ENCODE measurements around the gene PCDHGB4.

Gene PCDHGB4

DNA sequence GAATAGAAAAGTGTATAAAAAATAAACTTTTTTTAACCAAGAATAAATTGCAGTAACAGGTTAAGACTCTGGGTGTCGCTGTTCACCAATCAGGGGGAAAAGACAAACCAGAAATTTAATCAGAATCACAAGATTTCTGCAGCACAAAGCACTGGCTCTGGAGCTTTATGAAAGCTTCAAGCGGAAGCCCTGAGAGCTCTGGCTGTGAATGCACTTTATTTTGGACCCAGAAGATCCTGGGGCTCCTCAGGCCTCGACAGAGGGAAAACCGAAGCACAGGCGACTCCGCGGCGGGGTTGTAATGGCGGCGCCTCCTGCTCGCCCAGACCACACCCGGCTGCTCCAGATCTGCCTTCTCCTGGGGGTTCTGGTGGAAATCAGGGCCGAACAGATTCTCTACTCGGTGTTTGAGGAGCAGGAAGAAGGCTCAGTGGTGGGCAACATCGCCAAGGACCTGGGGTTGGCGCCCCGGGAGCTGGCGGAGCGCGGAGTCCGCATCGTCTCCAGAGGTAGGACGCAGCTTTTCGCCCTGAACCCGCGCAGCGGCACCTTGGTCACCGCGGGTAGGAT is 32.5 kb upstream of the PCDHGB4 start, which contains the start of gene PCDHGA4:
Gene PCDHGA4 (plus strand): TSS at position 122 of the 570 bp plus-strand sequence. CDS start 87 bp downstream, at position 209.
- no peak within 1 kb of the TSS for H3K9ac ChIP-seq (ENCODE audit: low read length)
- peak within 1 kb of the TSS; percentile 5 to 12 for H3K4me3 ChIP-seq (ENCODE audit: low read depth in 1 of 2, low read length in 2 of 2)
- no peaks in the 10 kb centered on the region for H3K27me3 ChIP-seq (ENCODE audit: control insufficient read depth in 1 of 2, insufficient read depth in 2 of 2, low read length in 2 of 2)
- no peaks in the 10 kb centered on the region for H3K36me3 ChIP-seq (ENCODE audit: insufficient read depth, low read length)
- no peaks in the 10 kb centered on the region for H3K4me1 ChIP-seq (ENCODE audit: insufficient read depth, low read length)
- peaks cover 48% of the 10 kb centered on the region for H3K9me3 ChIP-seq (ENCODE audit: low read length)
- H3K27ac ChIP-seq (ENCODE audit: low read depth, low read length), result no peak within 1 kb of the TSS

DNA sequence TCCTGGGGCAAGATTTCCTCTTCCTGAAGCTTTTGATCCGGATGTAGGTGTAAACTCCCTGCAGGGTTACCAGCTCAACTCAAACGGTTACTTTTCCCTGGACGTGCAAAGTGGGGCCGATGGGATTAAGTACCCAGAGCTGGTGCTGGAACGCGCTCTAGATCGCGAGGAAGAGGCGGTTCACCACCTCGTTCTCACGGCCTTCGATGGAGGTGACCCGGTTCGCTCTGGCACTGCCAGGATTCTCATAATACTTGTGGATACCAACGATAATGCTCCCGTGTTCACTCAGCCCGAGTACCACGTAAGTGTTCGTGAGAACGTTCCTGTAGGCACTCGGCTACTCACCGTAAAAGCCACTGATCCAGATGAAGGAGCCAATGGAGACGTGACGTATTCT is 31.9 kb upstream of the PCDHGB4 start:
- Histone ChIP-seq H3K9me3 (ENCODE audit: low read length) (peaks cover 48% of the 10 kb centered on the region), H3K27me3 (ENCODE audit: control insufficient read depth in 1 of 2, insufficient read depth in 2 of 2, low read length in 2 of 2) (no peaks in the 10 kb centered on the region), H3K9ac (ENCODE audit: low read length) (no peak overlapping the region), H3K36me3 (ENCODE audit: insufficient read depth, low read length) (no peaks in the 10 kb centered on the region), H3K27ac (ENCODE audit: low read depth, low read length) (no peak overlapping the region), H3K4me3 (ENCODE audit: low read depth in 1 of 2, low read length in 2 of 2) (peak overlapping the region; percentile 5 to 12), H3K4me1 (ENCODE audit: insufficient read depth, low read length) (no peaks in the 10 kb centered on the region)

DNA sequence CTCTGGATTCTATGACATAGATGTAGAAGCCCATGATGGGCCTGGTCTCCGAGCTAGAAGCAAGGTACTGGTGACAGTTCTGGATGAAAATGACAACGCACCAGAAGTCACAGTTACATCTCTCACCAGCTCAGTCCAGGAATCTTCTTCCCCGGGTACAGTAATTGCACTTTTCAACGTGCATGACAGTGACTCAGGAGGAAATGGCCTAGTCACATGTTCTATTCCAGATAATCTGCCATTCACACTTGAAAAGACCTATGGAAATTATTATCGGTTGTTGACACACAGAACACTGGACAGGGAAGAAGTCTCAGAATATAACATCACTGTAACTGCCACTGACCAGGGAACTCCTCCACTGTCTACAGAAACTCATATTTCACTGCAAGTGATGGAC is 31.4 kb upstream of the PCDHGB4 start:
- no peaks in the 10 kb centered on the region for H3K4me1 ChIP-seq (ENCODE audit: insufficient read depth, low read length)
- H3K27ac ChIP-seq (ENCODE audit: low read depth, low read length), result no peak overlapping the region
- H3K27me3 ChIP-seq (ENCODE audit: control insufficient read depth in 1 of 2, insufficient read depth in 2 of 2, low read length in 2 of 2), result no peaks in the 10 kb centered on the region
- peaks cover 48% of the 10 kb centered on the region for H3K9me3 ChIP-seq (ENCODE audit: low read length)
- no peak overlapping the region for H3K9ac ChIP-seq (ENCODE audit: low read length)
- H3K4me3 ChIP-seq (ENCODE audit: low read depth in 1 of 2, low read length in 2 of 2), result peak overlapping the region in 1 of 2 donors; percentile 5
- H3K36me3 ChIP-seq (ENCODE audit: insufficient read depth, low read length), result no peaks in the 10 kb centered on the region

DNA sequence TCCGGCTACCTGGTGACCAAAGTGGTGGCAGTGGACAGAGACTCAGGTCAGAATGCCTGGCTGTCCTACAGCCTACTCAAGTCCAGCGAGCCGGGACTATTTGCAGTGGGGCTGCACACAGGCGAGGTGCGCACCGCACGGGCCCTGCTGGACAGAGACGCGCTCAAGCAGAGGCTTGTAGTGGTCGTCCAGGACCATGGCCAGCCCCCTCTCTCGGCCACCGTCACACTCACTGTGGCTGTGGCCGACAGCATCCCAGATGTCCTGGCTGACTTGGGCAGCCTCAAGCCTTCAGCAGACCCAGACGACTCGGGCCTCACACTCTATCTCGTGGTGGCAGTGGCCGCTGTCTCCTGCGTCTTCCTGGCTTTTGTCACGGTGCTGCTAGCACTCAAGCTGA is 30.5 kb upstream of the PCDHGB4 start:
- no peaks in the 10 kb centered on the region for H3K27me3 ChIP-seq (ENCODE audit: control insufficient read depth in 1 of 2, insufficient read depth in 2 of 2, low read length in 2 of 2)
- no peaks in the 10 kb centered on the region for H3K36me3 ChIP-seq (ENCODE audit: insufficient read depth, low read length)
- H3K4me3 ChIP-seq (ENCODE audit: low read depth in 1 of 2, low read length in 2 of 2), result peak overlapping the region in 1 of 2 donors; percentile 5
- peaks cover 48% of the 10 kb centered on the region for H3K9me3 ChIP-seq (ENCODE audit: low read length)
- H3K27ac ChIP-seq (ENCODE audit: low read depth, low read length), result no peak overlapping the region
- no peaks in the 10 kb centered on the region for H3K4me1 ChIP-seq (ENCODE audit: insufficient read depth, low read length)
- no peak overlapping the region for H3K9ac ChIP-seq (ENCODE audit: low read length)

DNA sequence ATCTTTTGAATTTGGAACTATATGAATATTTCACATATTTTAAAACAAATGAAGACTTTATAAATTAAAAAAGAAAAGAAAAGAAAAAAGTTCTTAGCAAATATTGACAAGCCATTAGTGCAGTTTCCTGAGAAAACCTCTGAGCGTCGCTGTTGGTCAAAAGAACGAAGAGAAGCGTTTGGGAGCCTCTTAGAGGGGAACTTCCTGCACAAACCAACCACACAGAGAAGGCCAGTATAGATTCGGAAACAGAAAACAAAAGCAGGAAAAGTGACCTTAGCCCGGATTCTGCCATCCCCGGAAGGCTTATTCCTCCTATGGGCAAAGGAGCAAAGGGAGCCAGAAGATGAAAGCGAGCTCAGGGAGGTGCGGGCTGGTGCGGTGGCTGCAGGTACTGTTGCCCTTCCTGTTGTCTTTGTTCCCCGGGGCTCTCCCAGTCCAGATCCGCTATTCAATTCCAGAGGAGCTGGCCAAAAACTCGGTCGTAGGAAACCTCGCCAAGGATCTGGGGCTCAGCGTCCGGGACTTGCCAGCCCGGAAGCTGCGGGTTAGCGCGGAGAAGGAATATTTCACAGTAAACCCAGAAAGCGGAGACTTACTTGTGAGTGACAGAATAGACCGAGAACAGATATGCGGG is 27.6 kb upstream of the PCDHGB4 start, which contains the start of gene PCDHGB2:
Gene PCDHGB2 (plus strand): TSS at position 205 of the 637 bp plus-strand sequence. CDS start 142 bp downstream, at position 347.
- no peak within 1 kb of the TSS for H3K27ac ChIP-seq (ENCODE audit: low read depth, low read length)
- H3K4me1 ChIP-seq (ENCODE audit: insufficient read depth, low read length), result no peaks in the 10 kb centered on the region
- H3K36me3 ChIP-seq (ENCODE audit: insufficient read depth, low read length), result no peaks in the 10 kb centered on the region
- H3K4me3 ChIP-seq (ENCODE audit: low read depth in 1 of 2, low read length in 2 of 2), result peak within 1 kb of the TSS; percentile 11 to 14
- no peaks in the 10 kb centered on the region for H3K27me3 ChIP-seq (ENCODE audit: control insufficient read depth in 1 of 2, insufficient read depth in 2 of 2, low read length in 2 of 2)
- no peak within 1 kb of the TSS for H3K9ac ChIP-seq (ENCODE audit: low read length)
- H3K9me3 ChIP-seq (ENCODE audit: low read length), result peaks cover 56% of the 10 kb centered on the region

DNA sequence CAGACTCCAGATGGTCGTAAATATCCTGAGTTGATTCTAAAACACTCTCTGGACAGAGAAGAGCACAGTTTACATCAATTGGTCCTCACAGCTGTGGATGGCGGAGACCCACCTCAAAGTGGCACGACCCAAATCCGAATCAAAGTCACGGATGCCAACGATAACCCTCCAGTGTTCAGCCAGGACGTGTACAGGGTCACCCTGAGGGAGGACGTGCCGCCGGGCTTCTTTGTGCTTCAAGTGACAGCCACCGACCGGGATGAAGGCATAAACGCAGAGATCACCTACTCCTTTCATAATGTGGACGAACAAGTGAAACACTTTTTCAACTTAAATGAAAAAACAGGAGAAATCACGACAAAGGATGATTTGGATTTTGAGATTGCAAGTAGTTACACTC is 26.8 kb upstream of the PCDHGB4 start:
- peak overlapping the region in 1 of 2 donors; percentile 14 for H3K4me3 ChIP-seq (ENCODE audit: low read depth in 1 of 2, low read length in 2 of 2)

DNA sequence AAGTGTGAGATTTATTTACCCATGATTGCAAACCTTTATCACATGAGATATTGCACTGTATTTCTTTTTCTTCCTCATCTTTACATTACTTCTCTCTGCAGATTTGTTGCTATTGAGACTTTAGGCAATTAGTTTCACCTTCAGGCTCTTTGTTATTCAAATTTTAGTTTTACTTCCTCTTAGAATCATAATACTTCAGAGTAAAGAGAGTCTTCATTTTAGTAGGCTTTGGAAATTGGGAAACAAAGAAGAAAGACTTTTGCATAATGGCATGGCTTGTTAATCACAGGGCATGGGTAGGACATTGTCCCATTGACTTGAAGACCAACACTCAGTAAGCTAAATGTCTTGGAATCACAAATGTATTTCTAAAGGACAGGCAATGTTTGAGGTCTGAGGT is 24.8 kb upstream of the PCDHGB4 start:
- H3K9ac ChIP-seq (ENCODE audit: low read length), result no peak overlapping the region
- H3K27me3 ChIP-seq (ENCODE audit: control insufficient read depth in 1 of 2, insufficient read depth in 2 of 2, low read length in 2 of 2), result no peaks in the 10 kb centered on the region
- peaks cover 58% of the 10 kb centered on the region for H3K9me3 ChIP-seq (ENCODE audit: low read length)
- no peaks in the 10 kb centered on the region for H3K4me1 ChIP-seq (ENCODE audit: insufficient read depth, low read length)
- no peak overlapping the region for H3K27ac ChIP-seq (ENCODE audit: low read depth, low read length)
- H3K36me3 ChIP-seq (ENCODE audit: insufficient read depth, low read length), result no peaks in the 10 kb centered on the region
- no peak overlapping the region for H3K4me3 ChIP-seq (ENCODE audit: low read depth in 1 of 2, low read length in 2 of 2)

More for the DNA sequence above, 26.8 kb upstream of the PCDHGB4 start:
- Histone ChIP-seq H3K27ac (ENCODE audit: low read depth, low read length) (no peak overlapping the region), H3K4me1 (ENCODE audit: insufficient read depth, low read length) (no peaks in the 10 kb centered on the region), H3K9ac (ENCODE audit: low read length) (no peak overlapping the region), H3K27me3 (ENCODE audit: control insufficient read depth in 1 of 2, insufficient read depth in 2 of 2, low read length in 2 of 2) (no peaks in the 10 kb centered on the region), H3K9me3 (ENCODE audit: low read length) (peaks cover 57% of the 10 kb centered on the region), H3K36me3 (ENCODE audit: insufficient read depth, low read length) (no peaks in the 10 kb centered on the region)

DNA sequence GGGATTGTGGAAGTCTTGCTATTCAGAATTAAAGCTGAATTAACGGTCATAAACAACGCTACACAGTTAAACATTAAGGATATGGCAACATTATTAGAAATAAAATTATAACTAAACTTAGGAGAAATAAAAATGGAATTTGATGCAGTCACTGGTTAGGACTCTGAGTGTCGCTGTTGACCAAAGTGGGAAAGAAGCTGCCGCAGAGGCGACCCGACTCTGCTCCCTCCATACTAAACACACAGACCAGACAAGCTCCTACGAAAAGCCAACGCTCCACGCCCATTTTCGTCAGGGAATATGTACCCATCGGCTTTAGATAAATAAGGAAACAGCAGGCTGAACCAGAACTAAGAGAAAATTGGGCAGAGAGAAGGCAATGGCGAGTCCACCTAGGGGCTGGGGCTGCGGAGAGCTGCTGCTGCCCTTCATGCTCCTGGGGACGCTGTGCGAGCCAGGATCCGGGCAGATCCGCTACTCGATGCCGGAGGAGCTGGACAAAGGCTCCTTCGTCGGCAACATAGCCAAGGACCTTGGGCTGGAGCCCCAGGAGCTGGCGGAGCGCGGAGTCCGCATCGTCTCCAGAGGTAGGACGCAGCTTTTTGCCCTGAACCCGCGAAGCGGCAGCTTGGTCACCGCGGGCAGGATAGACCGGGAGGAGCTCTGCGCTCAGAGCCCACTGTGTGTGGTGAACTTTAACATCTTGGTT is 23.4 kb upstream of the PCDHGB4 start, which contains the start of gene PCDHGA5:
Gene PCDHGA5 (plus strand): TSS at position 211 of the 709 bp plus-strand sequence. CDS start 169 bp downstream, at position 380.
- H3K4me3 ChIP-seq (ENCODE audit: low read depth in 1 of 2, low read length in 2 of 2), result peak within 1 kb of the TSS; percentile 26 to 44
- no peaks in the 10 kb centered on the region for H3K27me3 ChIP-seq (ENCODE audit: control insufficient read depth in 1 of 2, insufficient read depth in 2 of 2, low read length in 2 of 2)
- no peaks in the 10 kb centered on the region for H3K4me1 ChIP-seq (ENCODE audit: insufficient read depth, low read length)
- H3K9me3 ChIP-seq (ENCODE audit: low read length), result peaks cover 58% of the 10 kb centered on the region
- H3K27ac ChIP-seq (ENCODE audit: low read depth, low read length), result no peak within 1 kb of the TSS
- no peaks in the 10 kb centered on the region for H3K36me3 ChIP-seq (ENCODE audit: insufficient read depth, low read length)
- H3K9ac ChIP-seq (ENCODE audit: low read length), result no peak within 1 kb of the TSS

DNA sequence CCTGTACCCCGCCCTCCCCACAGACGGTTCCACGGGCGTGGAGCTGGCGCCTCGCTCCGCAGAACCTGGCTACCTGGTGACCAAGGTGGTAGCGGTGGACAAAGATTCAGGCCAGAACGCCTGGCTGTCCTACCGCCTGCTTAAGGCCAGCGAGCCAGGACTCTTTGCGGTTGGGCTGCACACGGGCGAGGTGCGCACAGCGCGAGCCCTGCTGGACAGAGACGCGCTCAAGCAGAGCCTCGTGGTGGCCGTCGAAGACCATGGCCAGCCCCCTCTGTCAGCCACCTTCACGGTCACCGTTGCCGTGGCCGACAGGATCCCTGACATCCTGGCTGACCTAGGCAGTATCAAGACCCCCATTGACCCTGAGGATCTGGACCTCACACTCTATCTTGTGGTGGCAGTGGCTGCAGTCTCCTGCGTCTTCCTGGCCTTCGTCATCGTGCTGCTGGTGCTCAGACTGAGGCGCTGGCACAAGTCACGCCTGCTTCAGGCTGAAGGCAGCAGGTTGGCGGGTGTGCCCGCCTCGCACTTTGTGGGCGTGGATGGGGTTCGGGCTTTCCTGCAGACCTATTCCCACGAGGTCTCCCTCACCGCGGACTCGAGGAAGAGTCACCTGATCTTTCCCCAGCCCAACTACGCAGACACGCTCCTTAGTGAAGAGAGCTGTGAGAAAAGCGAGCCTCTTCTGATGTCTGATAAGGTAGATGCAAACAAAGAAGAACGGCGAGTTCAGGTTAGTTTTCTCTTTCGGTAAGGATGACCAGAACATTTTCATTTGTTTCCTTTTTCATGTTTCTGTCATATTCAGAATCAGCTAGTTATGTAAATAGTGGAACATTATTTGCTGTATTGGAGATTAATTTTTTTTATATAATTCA is 21.2 kb upstream of the PCDHGB4 start:
- Histone ChIP-seq H3K9me3 (ENCODE audit: low read length) (peaks cover 61% of the 10 kb centered on the region), H3K9ac (ENCODE audit: low read length) (no peak overlapping the region), H3K27ac (ENCODE audit: low read depth, low read length) (no peak overlapping the region), H3K4me3 (ENCODE audit: low read depth in 1 of 2, low read length in 2 of 2) (peak overlapping the region in 1 of 2 donors; percentile 44), H3K4me1 (ENCODE audit: insufficient read depth, low read length) (no peaks in the 10 kb centered on the region), H3K27me3 (ENCODE audit: control insufficient read depth in 1 of 2, insufficient read depth in 2 of 2, low read length in 2 of 2) (no peaks in the 10 kb centered on the region), H3K36me3 (ENCODE audit: insufficient read depth, low read length) (peaks cover 4% of the 10 kb centered on the region)

DNA sequence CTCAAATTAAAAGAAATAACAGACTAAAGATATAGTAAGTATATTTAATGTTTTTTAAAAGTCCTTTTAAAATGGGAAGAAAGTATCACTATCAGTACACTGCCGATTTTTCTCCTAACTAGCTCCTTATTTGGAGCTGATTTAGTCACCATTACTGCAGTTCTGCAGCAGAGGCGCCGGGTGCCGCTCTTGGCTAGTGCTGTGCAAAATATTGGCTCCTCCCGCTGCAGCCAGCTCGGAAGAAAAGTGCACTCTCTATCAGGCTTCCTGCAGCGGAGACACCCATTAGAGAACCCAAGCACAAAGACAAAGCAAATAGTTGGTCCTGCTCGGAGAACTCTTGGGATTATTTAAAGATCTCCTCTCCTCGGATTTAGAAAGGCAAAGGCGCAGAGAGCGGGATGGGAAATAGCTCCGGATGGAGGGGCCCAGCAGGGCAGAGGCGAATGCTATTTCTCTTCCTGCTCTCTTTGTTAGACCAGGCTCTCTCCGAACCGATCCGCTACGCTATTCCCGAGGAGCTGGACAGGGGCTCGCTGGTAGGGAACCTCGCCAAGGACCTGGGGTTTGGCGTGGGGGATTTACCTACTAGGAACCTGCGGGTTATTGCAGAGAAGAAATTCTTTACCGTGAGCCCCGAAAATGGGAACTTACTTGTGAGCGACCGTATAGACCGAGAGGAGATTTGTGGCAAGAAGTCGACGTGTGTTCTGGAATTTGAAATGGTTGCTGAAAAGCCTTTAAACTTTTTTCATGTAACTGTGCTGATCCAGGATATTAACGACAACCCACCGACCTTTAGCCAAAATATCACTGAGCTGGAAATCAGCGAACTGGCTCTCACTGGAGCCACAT is 17.3 kb upstream of the PCDHGB4 start, which contains the start of gene PCDHGB3:
Gene PCDHGB3 (plus strand): TSS at position 249 of the 855 bp plus-strand sequence. CDS start 153 bp downstream, at position 402.
- Histone ChIP-seq H3K27ac (ENCODE audit: low read depth, low read length) (no peak within 1 kb of the TSS), H3K9me3 (ENCODE audit: low read length) (peaks cover 70% of the 10 kb centered on the region), H3K27me3 (ENCODE audit: control insufficient read depth in 1 of 2, insufficient read depth in 2 of 2, low read length in 2 of 2) (no peaks in the 10 kb centered on the region), H3K4me3 (ENCODE audit: low read depth in 1 of 2, low read length in 2 of 2) (peak within 1 kb of the TSS; percentile 32 to 50), H3K4me1 (ENCODE audit: insufficient read depth, low read length) (no peaks in the 10 kb centered on the region), H3K36me3 (ENCODE audit: insufficient read depth, low read length) (peaks cover 4% of the 10 kb centered on the region), H3K9ac (ENCODE audit: low read length) (no peak within 1 kb of the TSS)
